WTC11 (cell line): ENCODE results near the gene IFT27. TPM values are rescaled to one million over a fixed set of nuclear protein-coding genes. Genes with fewer than 3 reads are reported as not detected.

Source experiments
- ATAC-seq: fragments of 200-7000 bp; cut with Tn5 transposase; 2 replicates; pipeline ENCODE4 v1.10.0; 2021; ENCODE audit warnings: mild to moderate bottlenecking, moderate library complexity
- CTCF ChIA-PET: fragments of 300-600 bp; sonication (Branson Sonifier 250); formaldehyde crosslinking; loops from one replicate; lab custom pipeline; 2021; ENCODE audit warnings: antibody characterized with exemption; lab: Charles Lee
- POLR2A ChIA-PET: fragments of 350-600 bp; sonication (Branson Sonifier 250); formaldehyde crosslinking; loops from one replicate; lab custom pipeline; 2021; ENCODE audit warnings: antibody characterized with exemption; lab: Charles Lee
- DNase-seq: peaks from one replicate; pipeline ENCODE4 v3.0.0; 2021; ENCODE audit warnings: low spot score
- H3K27ac Mint-ChIP-seq: 2 replicates; pipeline ENCODE4 v1.8.0; 2021; ENCODE audit warnings: mixed read lengths
- H3K27me3 Mint-ChIP-seq: 2 replicates; pipeline ENCODE4 v1.8.0; 2021; ENCODE audit warnings: low read depth, mild to moderate bottlenecking, moderate library complexity, mixed read lengths
- H3K36me3 Mint-ChIP-seq: 2 replicates; pipeline ENCODE4 v1.8.0; 2021; ENCODE audit warnings: mixed read lengths
- H3K4me1 Mint-ChIP-seq: 2 replicates; pipeline ENCODE4 v1.8.0; 2022; ENCODE audit warnings: mixed read lengths
- H3K4me3 Mint-ChIP-seq: 2 replicates; pipeline ENCODE4 v1.8.0; 2021; ENCODE audit warnings: mild to moderate bottlenecking, moderate library complexity, mixed read lengths
- H3K9me3 Mint-ChIP-seq: 2 replicates; pipeline ENCODE4 v1.8.0; 2021; ENCODE audit warnings: mixed read lengths
- AFF4 ChIP-seq: sonication (generic); formaldehyde crosslinking; IDR thresholded peaks from 2 replicates; pipeline ENCODE4 v1.8.1; 2023; ENCODE audit warnings: mild to moderate bottlenecking, missing genetic modification reagents, borderline replicate concordance
- ATF2 ChIP-seq: sonication (generic); formaldehyde crosslinking; IDR thresholded peaks from 2 replicates; pipeline ENCODE4 v1.8.1; 2022; ENCODE audit warnings: low read depth, missing genetic modification reagents, borderline replicate concordance
- CTCF ChIP-seq: fragments of 200-600 bp; IDR thresholded peaks from 2 replicates; pipeline ENCODE4 v1.8.0; 2022; ENCODE audit warnings: antibody characterized with exemption
- GTF2I ChIP-seq: fragments of 250-450 bp; sonication (Bioruptor Pico); conservative IDR thresholded peaks from 2 replicates; pipeline ENCODE4 v1.4.0; 2021; ENCODE audit warnings: mild to moderate bottlenecking
- HMGA2 ChIP-seq: fragments of 250-450 bp; sonication (Bioruptor Pico); IDR thresholded peaks from 2 replicates; pipeline ENCODE4 v1.4.0; 2021; ENCODE audit warnings: mild to moderate bottlenecking, moderate library complexity
- JUN ChIP-seq: sonication (generic); formaldehyde crosslinking; IDR thresholded peaks from 2 replicates; pipeline ENCODE4 v1.8.0; 2023; ENCODE audit warnings: mild to moderate bottlenecking, missing genetic modification reagents
- MAX ChIP-seq: sonication (generic); formaldehyde crosslinking; IDR thresholded peaks from 2 replicates; pipeline ENCODE4 v1.8.0; 2022; ENCODE audit warnings: mild to moderate bottlenecking, missing genetic modification reagents
- MYBL2 ChIP-seq: sonication (generic); formaldehyde crosslinking; IDR thresholded peaks from 2 replicates; pipeline ENCODE4 v1.8.1; 2023; ENCODE audit warnings: mild to moderate bottlenecking, moderate library complexity, missing genetic modification reagents
- RORB ChIP-seq: fragments of 250-450 bp; sonication (Bioruptor Pico); IDR thresholded peaks from 2 replicates; pipeline ENCODE4 v1.9.0; 2021; ENCODE audit warnings: mild to moderate bottlenecking
- SMAD3 ChIP-seq: sonication (generic); formaldehyde crosslinking; IDR thresholded peaks from 2 replicates; pipeline ENCODE4 v1.8.0; 2022; ENCODE audit warnings: missing genetic modification reagents, mild to moderate bottlenecking, borderline replicate concordance
- ZBTB21 ChIP-seq: sonication (generic); formaldehyde crosslinking; IDR thresholded peaks from 2 replicates; pipeline ENCODE4 v1.8.1; 2023; ENCODE audit warnings: mild to moderate bottlenecking, missing genetic modification reagents, borderline replicate concordance
- ZMAT4 ChIP-seq: fragments of 250-450 bp; sonication (Bioruptor Pico); IDR thresholded peaks from 2 replicates; pipeline ENCODE4 v1.9.0; 2021; ENCODE audit warnings: mild to moderate bottlenecking
- ZNF121 ChIP-seq: sonication (generic); formaldehyde crosslinking; IDR thresholded peaks from 2 replicates; pipeline ENCODE4 v1.8.0; 2023; ENCODE audit warnings: missing genetic modification reagents
- ZNF317 ChIP-seq: sonication (generic); formaldehyde crosslinking; IDR thresholded peaks from 2 replicates; pipeline ENCODE4 v1.8.1; 2023; ENCODE audit warnings: low read depth, mild to moderate bottlenecking, moderate library complexity, missing genetic modification reagents, borderline replicate concordance
- ZNF396 ChIP-seq: fragments of 250-450 bp; sonication (Bioruptor Pico); IDR thresholded peaks from 2 replicates; pipeline ENCODE4 v1.8.0; 2021; ENCODE audit warnings: mild to moderate bottlenecking, moderate library complexity, borderline replicate concordance
- ZNF416 ChIP-seq: fragments of 250-450 bp; sonication (Bioruptor Pico); IDR thresholded peaks from 2 replicates; pipeline ENCODE4 v1.9.0; 2021; ENCODE audit warnings: mild to moderate bottlenecking, inconsistent platforms
- total RNA-seq: library from RNA; stranded (reverse); gene quantifications from 3 replicates; pipeline ENCODE4 v1.2.3, GENCODE V29; 2021
- TF ChIP-seq, protein P1 (sequence below): sonication (generic); formaldehyde crosslinking; IDR thresholded peaks from 2 replicates; pipeline ENCODE4 v1.8.1; 2023; ENCODE audit warnings: mild to moderate bottlenecking, moderate library complexity, missing genetic modification reagents

The IFT27 gene
- total RNA-seq, 1 experiment from 2014 or later, result 47.9 TPM

GRCh38 chr22:36809351-36809750, 33.4 kb upstream of the IFT27 start (continued):
- TF ChIP-seq MAX (CRISPR knock-in tag), result no peak
- TF ChIP-seq ZNF317, result no peak
- no peak for TF ChIP-seq ZNF416 (CRISPR knock-in tag)
- TF ChIP-seq MYBL2 (CRISPR knock-in tag), result no peak
- TF ChIP-seq RORB (CRISPR knock-in tag), result no peak
- no peak for TF ChIP-seq ZBTB21 (CRISPR knock-in tag)
- no peak for TF ChIP-seq AFF4 (CRISPR knock-in tag)
- no peak for TF ChIP-seq ZNF121

DNA sequence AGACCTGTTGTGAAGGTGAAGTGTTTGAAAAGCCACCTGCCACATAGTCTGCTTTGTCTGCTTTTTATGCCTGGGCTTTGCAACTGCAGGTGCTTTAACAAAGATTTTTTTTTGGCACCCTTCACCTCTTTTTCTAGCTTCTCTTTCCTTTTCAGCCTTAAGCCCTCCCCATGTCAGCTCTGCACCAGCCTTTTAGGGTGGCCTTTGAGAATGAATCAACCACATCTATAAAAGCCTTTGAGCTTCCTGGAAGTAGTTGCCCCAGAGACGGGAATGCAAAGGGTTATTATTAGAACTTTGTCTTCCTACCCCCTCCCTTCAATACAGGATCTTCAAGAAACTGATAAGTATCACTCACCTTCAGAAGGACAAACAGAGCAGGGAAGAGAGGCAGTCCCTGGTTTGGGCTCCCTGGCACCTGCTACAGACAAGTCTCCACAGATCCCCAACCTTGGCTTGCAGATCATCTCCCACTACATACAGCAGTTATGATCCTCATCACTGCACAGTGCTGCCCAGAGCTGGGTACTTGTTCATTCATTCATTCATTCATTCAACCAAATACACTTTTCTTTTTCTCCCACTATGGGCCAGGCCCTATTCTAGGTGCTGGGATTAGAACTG, 32.9 kb upstream of the IFT27 start:
- Mint-ChIP-seq H3K27ac (no peak overlapping the region), H3K4me3 (no peak overlapping the region), H3K36me3 (no peaks in the 10 kb centered on the region), H3K4me1 (peaks cover 21% of the 10 kb centered on the region), H3K9me3 (no peaks in the 10 kb centered on the region), H3K27me3 (peaks cover 5% of the 10 kb centered on the region)
- TF ChIP-seq SMAD3 (CRISPR knock-in tag), result no peak
- TF ChIP-seq GTF2I (CRISPR knock-in tag), result no peak
- TF ChIP-seq ZNF396 (CRISPR knock-in tag), result no peak
- no peak for TF ChIP-seq AFF4 (CRISPR knock-in tag)
- TF ChIP-seq, protein P1, sequence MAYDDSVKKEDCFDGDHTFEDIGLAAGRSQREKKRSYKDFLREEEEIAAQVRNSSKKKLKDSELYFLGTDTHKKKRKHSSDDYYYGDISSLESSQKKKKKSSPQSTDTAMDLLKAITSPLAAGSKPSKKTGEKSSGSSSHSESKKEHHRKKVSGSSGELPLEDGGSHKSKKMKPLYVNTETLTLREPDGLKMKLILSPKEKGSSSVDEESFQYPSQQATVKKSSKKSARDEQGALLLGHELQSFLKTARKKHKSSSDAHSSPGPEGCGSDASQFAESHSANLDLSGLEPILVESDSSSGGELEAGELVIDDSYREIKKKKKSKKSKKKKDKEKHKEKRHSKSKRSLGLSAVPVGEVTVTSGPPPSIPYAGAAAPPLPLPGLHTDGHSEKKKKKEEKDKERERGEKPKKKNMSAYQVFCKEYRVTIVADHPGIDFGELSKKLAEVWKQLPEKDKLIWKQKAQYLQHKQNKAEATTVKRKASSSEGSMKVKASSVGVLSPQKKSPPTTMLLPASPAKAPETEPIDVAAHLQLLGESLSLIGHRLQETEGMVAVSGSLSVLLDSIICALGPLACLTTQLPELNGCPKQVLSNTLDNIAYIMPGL (CRISPR knock-in tag), result no peak
- TF ChIP-seq CTCF, result no peak
- no peak for TF ChIP-seq JUN (CRISPR knock-in tag)
- no peak for TF ChIP-seq HMGA2 (CRISPR knock-in tag)
- no peak for TF ChIP-seq ZMAT4 (CRISPR knock-in tag)
- TF ChIP-seq ATF2 (CRISPR knock-in tag), result no peak
- DNase-seq (no peak), ATAC-seq (no peak)
- ChIA-PET CTCF (interaction anchor here (1.3 to 1.6 kb wide), 2 partner anchors 47 to 169 kb away, joined by 4 to 5 read pairs; no protein-coding TSS in a partner anchor), POLR2A (no interaction called here)
